ENCODE measurements around the gene HPSE. TPM values are rescaled to one million over a fixed set of nuclear protein-coding genes. Genes with fewer than 3 reads are reported as not detected.
"Not testable (repeated sequence)": the region's sequence is repeated elsewhere in the genome, so short reads cannot be mapped to it uniquely, and the experiment has no call there.

HPSE gene
- total and polyA plus RNA-seq, 8 donors: 1.3 to 19.2 (median 1.8) TPM

GRCh38 chr4:83305187-83305586 is 29.5 kb downstream of the HPSE start:
- DNase-seq (no peak), ATAC-seq (no peak)
- no peaks in the 10 kb centered on the region for H3K27me3 ChIP-seq
- no peaks in the 10 kb centered on the region for H3K9me3 ChIP-seq
- TF ChIP-seq CTCF (IDR thresholded peaks at IDR 0.05): no peak
- peaks cover 0 to 19% of the 10 kb centered on the region in 2 donors for H3K36me3 ChIP-seq
- H3K27ac ChIP-seq: no peak overlapping the region
- H3K4me3 ChIP-seq: no peak overlapping the region
- intact Hi-C loops (cut with DNase I): no loop called here
- H3K4me1 ChIP-seq: no peaks in the 10 kb centered on the region

DNA sequence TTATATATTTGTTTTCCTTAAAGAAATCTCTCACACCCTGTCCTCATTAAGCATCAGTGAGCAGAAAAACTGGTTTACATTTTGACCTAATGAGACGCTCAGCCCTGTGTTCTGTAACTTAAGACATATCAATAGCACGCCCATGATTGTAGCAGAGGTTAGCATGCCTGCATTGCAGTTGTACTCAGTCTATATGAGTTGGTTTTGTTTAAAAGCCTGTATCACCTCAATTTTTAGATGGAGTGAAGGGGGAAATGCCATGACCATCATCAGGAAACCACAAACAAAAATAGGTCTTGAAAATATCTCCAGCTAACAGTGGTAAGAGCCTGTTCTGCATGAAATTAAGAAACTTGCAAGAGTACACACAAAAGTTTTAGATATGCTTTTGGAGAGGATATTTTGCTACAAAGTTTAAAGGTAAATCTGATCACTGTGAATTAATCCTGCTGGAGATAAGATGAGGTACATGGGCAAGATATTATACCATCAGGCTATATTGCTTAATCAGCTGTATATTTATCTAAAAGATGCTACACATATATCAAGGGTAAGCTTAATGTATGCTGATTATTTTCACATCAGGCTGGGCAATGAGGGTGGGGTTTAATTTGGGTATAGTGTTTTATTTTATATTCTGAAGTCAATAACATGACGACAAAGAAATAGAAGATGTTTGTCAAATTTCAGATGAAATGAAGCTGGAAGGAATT is 36.9 kb downstream of the HPSE start:
- TF ChIP-seq CTCF (IDR thresholded peaks at IDR 0.05): no peak
- intact Hi-C loops (cut with DNase I): no loop called here
- H3K36me3 ChIP-seq: peaks cover 0 to 17% of the 10 kb centered on the region in 2 donors
- DNase-seq: no peak
- no peak overlapping the region for H3K27ac ChIP-seq
- no peak overlapping the region for H3K4me3 ChIP-seq
- no peaks in the 10 kb centered on the region for H3K9me3 ChIP-seq
- no peaks in the 10 kb centered on the region for H3K27me3 ChIP-seq
- no peaks in the 10 kb centered on the region for H3K4me1 ChIP-seq
- no peak for ATAC-seq

- H3K4me3 ChIP-seq: no peak overlapping the region
- H3K27me3 ChIP-seq: no peaks in the 10 kb centered on the region
- peaks cover 0 to 5% of the 10 kb centered on the region in 2 donors for H3K36me3 ChIP-seq
- no peaks in the 10 kb centered on the region for H3K9me3 ChIP-seq
- no peak overlapping the region for H3K27ac ChIP-seq
- ATAC-seq (no peak), DNase-seq (no peak)
- TF ChIP-seq CTCF (IDR thresholded peaks at IDR 0.05): no peak
- no peaks in the 10 kb centered on the region for H3K4me1 ChIP-seq
- intact Hi-C loops (cut with DNase I): no loop called here
These were observed 41.2 kb downstream of the HPSE start for GRCh38 chr4:83293305-83294046.

DNA sequence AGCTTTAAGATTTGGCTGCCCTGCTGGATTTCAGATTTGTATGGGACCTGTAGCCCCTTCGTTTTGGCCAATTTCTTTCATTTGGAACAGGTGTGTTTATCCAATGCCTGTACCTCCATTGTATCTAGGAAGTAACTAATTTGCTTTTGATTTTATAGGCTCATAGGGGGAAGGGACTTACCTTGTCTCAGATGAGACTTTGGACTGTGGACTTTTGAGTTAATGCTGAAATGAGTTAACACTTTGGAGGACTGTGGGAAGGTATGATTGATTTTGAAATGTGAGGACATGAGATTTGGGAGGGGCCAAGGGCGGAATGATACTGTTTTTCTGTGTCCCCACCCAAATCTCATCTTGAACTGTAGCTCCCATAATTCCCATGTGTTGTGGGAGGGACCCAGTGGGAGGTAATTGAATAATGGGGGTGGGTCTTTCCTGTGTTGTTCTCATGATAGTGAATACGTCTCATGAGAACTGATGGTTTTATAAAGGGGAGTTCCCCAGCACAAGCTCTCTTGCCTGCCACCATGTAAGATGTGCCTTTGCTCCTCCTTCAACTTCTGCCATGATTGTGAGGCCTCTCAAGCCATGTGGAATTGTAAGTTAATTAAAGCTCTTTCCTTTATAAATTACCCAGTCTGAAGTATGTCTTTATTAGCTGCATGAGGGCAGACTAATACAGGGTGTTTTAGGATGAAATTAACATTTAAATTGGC is 44.4 kb downstream of the HPSE start:
- H3K4me1 ChIP-seq; H3K4me3 ChIP-seq; H3K27me3 ChIP-seq; DNase-seq; intact Hi-C loops (cut with DNase I); H3K36me3 ChIP-seq; ATAC-seq; H3K9me3 ChIP-seq; H3K27ac ChIP-seq: not testable (repeated sequence)

GRCh38 chr4:83288381-83288780 is 46.3 kb downstream of the HPSE start:
- intact Hi-C loops (cut with DNase I): loop anchor here in 1 of 2 donors (10.0 kb wide), 1 partner anchor 214 kb away; no protein-coding TSS in a partner anchor
- not testable (repeated sequence) for ATAC-seq, DNase-seq

DNA sequence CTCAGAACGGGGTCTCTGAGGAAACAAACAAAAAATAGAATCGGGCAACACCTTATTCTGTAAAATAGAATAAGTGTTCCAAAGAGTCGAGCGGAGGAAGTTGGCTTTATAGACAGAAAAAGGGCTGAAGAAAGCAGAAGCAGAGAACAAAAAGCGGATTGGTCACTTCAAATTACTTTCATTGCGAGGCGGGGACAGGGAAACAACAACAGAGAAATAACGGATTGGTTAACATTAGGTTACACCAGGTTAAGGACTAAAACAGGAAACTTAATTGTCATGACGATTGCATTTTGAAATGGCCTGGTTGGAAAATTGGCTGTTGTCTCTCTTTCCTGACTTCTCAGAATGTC is 49.6 kb downstream of the HPSE start:
- no peak for TF ChIP-seq CTCF (IDR thresholded peaks at IDR 0.05)
- Histone ChIP-seq H3K9me3 (no peaks in the 10 kb centered on the region), H3K4me3 (peak overlapping the region; percentile 38 to 57), H3K4me1 (peaks cover 13 to 38% of the 10 kb centered on the region in 2 donors), H3K36me3 (no peaks in the 10 kb centered on the region), H3K27ac (peak overlapping the region; percentile 96), H3K27me3 (no peaks in the 10 kb centered on the region)
- ATAC-seq (peak; percentile 50), DNase-seq (peak in 2 of 4 donors; percentile 34 to 58)
- intact Hi-C loops (cut with DNase I): loop anchor here in 1 of 2 donors (10.0 kb wide), 1 partner anchor 210 kb away; no protein-coding TSS in a partner anchor

More at GRCh38 chr4:83288381-83288780, 46.3 kb downstream of the HPSE start:
- peaks cover 6 to 14% of the 10 kb centered on the region in 2 donors for H3K4me1 ChIP-seq
- H3K9me3 ChIP-seq, H3K27me3 ChIP-seq, H3K27ac ChIP-seq, H3K36me3 ChIP-seq, H3K4me3 ChIP-seq: not testable (repeated sequence)
